ENCODE measurements around the gene ERAL1.

DNA sequence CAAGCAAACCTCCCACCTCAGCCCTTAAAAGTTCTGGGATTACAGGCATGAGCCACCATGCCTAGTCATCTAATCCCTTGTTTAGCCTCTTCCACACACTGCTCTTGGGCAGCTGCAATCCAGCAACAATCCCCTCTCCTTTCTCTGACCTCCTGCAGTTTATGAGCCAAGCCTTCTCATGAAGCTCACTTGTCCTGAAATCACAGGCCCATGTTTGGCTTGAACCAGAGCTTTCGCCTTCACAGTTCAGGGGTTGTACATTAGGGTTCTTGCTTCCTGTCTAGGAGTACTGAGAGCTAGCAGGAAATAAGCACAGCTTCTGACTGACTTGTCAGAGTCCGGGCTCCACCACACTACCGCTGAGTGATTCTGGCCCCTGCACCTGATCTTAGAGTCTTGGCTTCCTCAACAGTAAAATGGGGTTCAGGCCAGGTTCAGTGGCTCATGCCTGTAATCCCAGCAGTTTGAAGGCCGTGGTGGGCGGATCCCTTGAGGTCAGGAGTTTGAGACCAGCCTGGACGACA, 16.3 kb downstream of the ERAL1 start:
- TF ChIP-seq RFX5 (IDR thresholded peaks at IDR 0.05; ENCODE audit: borderline replicate concordance, low read depth, low read length), result no peak
- TF ChIP-seq JUND (IDR thresholded peaks at IDR 0.05; ENCODE audit: low read length), result no peak
- TF ChIP-seq TEAD4 (IDR thresholded peaks at IDR 0.05; ENCODE audit: low read depth, low read length), result no peak

All from H1 (cell line).